HepG2 (cell line): ENCODE results near the gene TP73.

Experiments used
- BRCA1 ChIP-seq: sonication (generic); formaldehyde crosslinking; IDR thresholded peaks from 2 replicates; pipeline ENCODE4 v1.4.0; 2020; ENCODE audit warnings: missing genetic modification reagents
- CHD4 ChIP-seq: fragments of 200-600 bp; sonication (generic); IDR thresholded peaks from 2 replicates; pipeline ENCODE4 v1.7.0; 2017; ENCODE audit warnings: mild to moderate bottlenecking, low read length, borderline replicate concordance
- FOXA1 ChIP-seq, 2 experiments: fragments of 450-650 bp in 1 of 2; sonication (generic) in 1 of 2; formaldehyde crosslinking in 1 of 2; IDR thresholded peaks; 2 replicates each; pipeline versions ENCODE4 v1.4.0 to v1.6.1; 2016 to 2020; ENCODE audit warnings: missing genetic modification reagents in 1 of 2
- FOXK2 ChIP-seq: fragments of 450-650 bp; IDR thresholded peaks from 2 replicates; pipeline ENCODE4 v1.6.1; 2016
- HNF4G ChIP-seq, 2 experiments: sonication (generic) in 1 of 2; formaldehyde crosslinking in 1 of 2; IDR thresholded peaks; 2 replicates each; pipeline versions ENCODE4 v1.4.0 to v1.6.1; 2011 to 2020; ENCODE audit warnings: borderline replicate concordance in 2 of 2, low read depth in 2 of 2, mild to moderate bottlenecking in 2 of 2, low read length in 1 of 2, missing genetic modification reagents in 1 of 2, moderate library complexity in 1 of 2
- NR2F6 ChIP-seq, 2 experiments: IDR thresholded peaks; 2 replicates each; pipeline ENCODE4 v1.6.1; 2016; ENCODE audit warnings: antibody characterized with exemption in 1 of 2, mild to moderate bottlenecking in 1 of 2
- PCBP2 ChIP-seq: fragments of 200-400 bp; formaldehyde crosslinking; optimal IDR thresholded peaks from 2 replicates; pipeline ENCODE3; 2018; ENCODE audit warnings: low read length, low read depth; ENCODE audit not compliant: poor library complexity, severe bottlenecking
- POLR2A ChIP-seq, 2 experiments: IDR thresholded peaks; 2 replicates each; pipeline ENCODE4 v1.6.1; 2011; ENCODE audit warnings: low read depth in 2 of 2, low read length in 2 of 2, mild to moderate bottlenecking in 1 of 2, moderate library complexity in 1 of 2; ENCODE audit not compliant: insufficient read depth in 1 of 2
- ZNF547 ChIP-seq: sonication (generic); formaldehyde crosslinking; IDR thresholded peaks from 2 replicates; pipeline ENCODE4 v1.5.1; 2020; ENCODE audit warnings: mild to moderate bottlenecking, missing genetic modification reagents
- ZNF773 ChIP-seq: sonication (generic); formaldehyde crosslinking; IDR thresholded peaks from 2 replicates; pipeline ENCODE4 v1.4.0; 2020; ENCODE audit warnings: missing genetic modification reagents, borderline replicate concordance
- ZNF777 ChIP-seq: sonication (generic); formaldehyde crosslinking; IDR thresholded peaks from 2 replicates; pipeline ENCODE4 v1.4.0; 2020; ENCODE audit warnings: missing genetic modification reagents
- TF ChIP-seq, protein P1 (sequence below): sonication (generic); formaldehyde crosslinking; IDR thresholded peaks from 2 replicates; pipeline ENCODE4 v1.5.0; 2020; ENCODE audit warnings: mild to moderate bottlenecking, missing genetic modification reagents, moderate library complexity
- TF ChIP-seq, protein P2 (sequence below): sonication (generic); formaldehyde crosslinking; IDR thresholded peaks from 2 replicates; pipeline ENCODE4 v1.4.0; 2020; ENCODE audit warnings: missing genetic modification reagents, borderline replicate concordance
- TF ChIP-seq, protein P3 (sequence below): sonication (generic); formaldehyde crosslinking; IDR thresholded peaks from 2 replicates; pipeline ENCODE4 v1.4.0; 2020; ENCODE audit warnings: missing genetic modification reagents

DNA sequence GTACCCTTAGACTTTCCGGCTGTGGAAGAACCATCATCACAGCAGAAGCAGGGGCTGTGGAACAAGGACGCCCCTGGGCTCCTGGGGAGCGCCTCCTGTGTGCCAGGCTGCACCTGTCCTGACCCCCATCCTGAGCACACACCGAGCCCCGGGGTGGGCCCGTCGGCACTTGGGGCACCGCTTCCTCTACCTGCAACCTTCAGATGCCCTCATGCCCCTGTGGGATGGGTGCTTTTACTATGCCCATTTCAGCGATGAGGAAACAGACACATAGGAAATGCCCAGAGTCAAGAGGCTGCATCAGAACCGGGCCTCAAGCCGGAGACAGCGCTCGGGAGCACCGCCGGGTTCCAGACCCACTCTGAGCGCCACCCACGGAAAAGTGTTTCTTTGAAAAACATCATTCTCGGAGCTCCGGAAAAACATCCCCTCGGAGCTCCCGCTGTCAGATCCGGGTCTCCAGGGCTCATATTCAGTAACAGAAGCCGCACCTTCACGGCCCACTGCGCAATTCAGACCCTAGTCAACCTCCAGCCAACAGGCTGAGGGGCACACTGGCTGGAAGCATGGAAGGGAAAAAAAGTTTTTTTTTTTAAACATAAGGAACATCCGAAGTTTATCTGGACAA is 19.5 kb upstream of the TP73 start:
- no peak for TF ChIP-seq ZNF777 (CRISPR knock-in tag)
- TF ChIP-seq, protein P1, sequence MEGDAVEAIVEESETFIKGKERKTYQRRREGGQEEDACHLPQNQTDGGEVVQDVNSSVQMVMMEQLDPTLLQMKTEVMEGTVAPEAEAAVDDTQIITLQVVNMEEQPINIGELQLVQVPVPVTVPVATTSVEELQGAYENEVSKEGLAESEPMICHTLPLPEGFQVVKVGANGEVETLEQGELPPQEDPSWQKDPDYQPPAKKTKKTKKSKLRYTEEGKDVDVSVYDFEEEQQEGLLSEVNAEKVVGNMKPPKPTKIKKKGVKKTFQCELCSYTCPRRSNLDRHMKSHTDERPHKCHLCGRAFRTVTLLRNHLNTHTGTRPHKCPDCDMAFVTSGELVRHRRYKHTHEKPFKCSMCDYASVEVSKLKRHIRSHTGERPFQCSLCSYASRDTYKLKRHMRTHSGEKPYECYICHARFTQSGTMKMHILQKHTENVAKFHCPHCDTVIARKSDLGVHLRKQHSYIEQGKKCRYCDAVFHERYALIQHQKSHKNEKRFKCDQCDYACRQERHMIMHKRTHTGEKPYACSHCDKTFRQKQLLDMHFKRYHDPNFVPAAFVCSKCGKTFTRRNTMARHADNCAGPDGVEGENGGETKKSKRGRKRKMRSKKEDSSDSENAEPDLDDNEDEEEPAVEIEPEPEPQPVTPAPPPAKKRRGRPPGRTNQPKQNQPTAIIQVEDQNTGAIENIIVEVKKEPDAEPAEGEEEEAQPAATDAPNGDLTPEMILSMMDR (CRISPR knock-in tag): no peak
- TF ChIP-seq FOXA1 (IDR thresholded peaks at IDR 0.05): no peak
- no peak for TF ChIP-seq FOXA1 (CRISPR knock-in tag; IDR thresholded peaks at IDR 0.05)
- no peak for TF ChIP-seq HNF4G (IDR thresholded peaks at IDR 0.05; ENCODE audit: borderline replicate concordance, low read depth, low read length)
- no peak for TF ChIP-seq HNF4G (CRISPR knock-in tag; IDR thresholded peaks at IDR 0.05; ENCODE audit: borderline replicate concordance, low read depth)
- TF ChIP-seq NR2F6 (IDR thresholded peaks at IDR 0.05): no peak
- TF ChIP-seq NR2F6 (CRISPR knock-in tag; IDR thresholded peaks at IDR 0.05): no peak
- no peak for TF ChIP-seq ZNF547 (CRISPR knock-in tag)
- TF ChIP-seq, protein P2, sequence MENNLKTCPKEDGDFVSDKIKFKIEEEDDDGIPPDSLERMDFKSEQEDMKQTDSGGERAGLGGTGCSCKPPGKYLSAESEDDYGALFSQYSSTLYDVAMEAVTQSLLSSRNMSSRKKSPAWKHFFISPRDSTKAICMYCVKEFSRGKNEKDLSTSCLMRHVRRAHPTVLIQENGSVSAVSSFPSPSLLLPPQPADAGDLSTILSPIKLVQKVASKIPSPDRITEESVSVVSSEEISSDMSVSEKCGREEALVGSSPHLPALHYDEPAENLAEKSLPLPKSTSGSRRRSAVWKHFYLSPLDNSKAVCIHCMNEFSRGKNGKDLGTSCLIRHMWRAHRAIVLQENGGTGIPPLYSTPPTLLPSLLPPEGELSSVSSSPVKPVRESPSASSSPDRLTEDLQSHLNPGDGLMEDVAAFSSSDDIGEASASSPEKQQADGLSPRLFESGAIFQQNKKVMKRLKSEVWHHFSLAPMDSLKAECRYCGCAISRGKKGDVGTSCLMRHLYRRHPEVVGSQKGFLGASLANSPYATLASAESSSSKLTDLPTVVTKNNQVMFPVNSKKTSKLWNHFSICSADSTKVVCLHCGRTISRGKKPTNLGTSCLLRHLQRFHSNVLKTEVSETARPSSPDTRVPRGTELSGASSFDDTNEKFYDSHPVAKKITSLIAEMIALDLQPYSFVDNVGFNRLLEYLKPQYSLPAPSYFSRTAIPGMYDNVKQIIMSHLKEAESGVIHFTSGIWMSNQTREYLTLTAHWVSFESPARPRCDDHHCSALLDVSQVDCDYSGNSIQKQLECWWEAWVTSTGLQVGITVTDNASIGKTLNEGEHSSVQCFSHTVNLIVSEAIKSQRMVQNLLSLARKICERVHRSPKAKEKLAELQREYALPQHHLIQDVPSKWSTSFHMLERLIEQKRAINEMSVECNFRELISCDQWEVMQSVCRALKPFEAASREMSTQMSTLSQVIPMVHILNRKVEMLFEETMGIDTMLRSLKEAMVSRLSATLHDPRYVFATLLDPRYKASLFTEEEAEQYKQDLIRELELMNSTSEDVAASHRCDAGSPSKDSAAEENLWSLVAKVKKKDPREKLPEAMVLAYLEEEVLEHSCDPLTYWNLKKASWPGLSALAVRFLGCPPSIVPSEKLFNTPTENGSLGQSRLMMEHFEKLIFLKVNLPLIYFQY (CRISPR knock-in tag): no peak
- TF ChIP-seq FOXK2: no peak
- no peak for TF ChIP-seq PCBP2
- no peak for TF ChIP-seq BRCA1
- TF ChIP-seq, protein P3, sequence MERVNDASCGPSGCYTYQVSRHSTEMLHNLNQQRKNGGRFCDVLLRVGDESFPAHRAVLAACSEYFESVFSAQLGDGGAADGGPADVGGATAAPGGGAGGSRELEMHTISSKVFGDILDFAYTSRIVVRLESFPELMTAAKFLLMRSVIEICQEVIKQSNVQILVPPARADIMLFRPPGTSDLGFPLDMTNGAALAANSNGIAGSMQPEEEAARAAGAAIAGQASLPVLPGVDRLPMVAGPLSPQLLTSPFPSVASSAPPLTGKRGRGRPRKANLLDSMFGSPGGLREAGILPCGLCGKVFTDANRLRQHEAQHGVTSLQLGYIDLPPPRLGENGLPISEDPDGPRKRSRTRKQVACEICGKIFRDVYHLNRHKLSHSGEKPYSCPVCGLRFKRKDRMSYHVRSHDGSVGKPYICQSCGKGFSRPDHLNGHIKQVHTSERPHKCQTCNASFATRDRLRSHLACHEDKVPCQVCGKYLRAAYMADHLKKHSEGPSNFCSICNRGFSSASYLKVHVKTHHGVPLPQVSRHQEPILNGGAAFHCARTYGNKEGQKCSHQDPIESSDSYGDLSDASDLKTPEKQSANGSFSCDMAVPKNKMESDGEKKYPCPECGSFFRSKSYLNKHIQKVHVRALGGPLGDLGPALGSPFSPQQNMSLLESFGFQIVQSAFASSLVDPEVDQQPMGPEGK: no peak
- no peak for TF ChIP-seq POLR2A (IDR thresholded peaks at IDR 0.05; ENCODE audit: insufficient read depth in 1 of 2, low read depth in 2 of 2, low read length in 2 of 2)
- TF ChIP-seq ZNF773 (CRISPR knock-in tag): no peak
- no peak for TF ChIP-seq CHD4
